Measurements from ENCODE around the gene MCTS1.

- TF ChIP-seq CTCF (IDR thresholded peaks at IDR 0.05; ENCODE audit: low read depth, low read length): no peak
- TF ChIP-seq MYC (IDR thresholded peaks at IDR 0.05; ENCODE audit: low read depth, low read length): no peak
- TF ChIP-seq POLR2A (IDR thresholded peaks at IDR 0.05; ENCODE audit: extremely low read depth, insufficient read length): no peak
- TF ChIP-seq MAX (IDR thresholded peaks at IDR 0.05; ENCODE audit: low read depth, low read length): no peak
Observed at GRCh38 chrX:120561634-120562568, 42.0 kb upstream of the MCTS1 start.
